Measurements from ENCODE around the gene ERN1. TPM values are rescaled to one million over a fixed set of nuclear protein-coding genes. Genes with fewer than 3 reads are reported as not detected.
A peak's percentile ranks its signal among the peaks of the same experiment; 100 is the strongest.
"Not testable (repeated sequence)": the region's sequence is repeated elsewhere in the genome, so short reads cannot be mapped to it uniquely, and the experiment has no call there.

ERN1 gene
- total RNA-seq, 1 experiment from 2014 or later = 6.2 TPM

GRCh38 chr17:64037180-64037579 lies 92.8 kb downstream of the ERN1 start:
- in situ Hi-C loops (cut with HindIII; ENCODE audit: low pct_unique_long_range_greater_than_20kb, low sequenced_read_pairs) = no loop called here
- no peak for DNase-seq (ENCODE audit: low read depth, low spot score)

DNA sequence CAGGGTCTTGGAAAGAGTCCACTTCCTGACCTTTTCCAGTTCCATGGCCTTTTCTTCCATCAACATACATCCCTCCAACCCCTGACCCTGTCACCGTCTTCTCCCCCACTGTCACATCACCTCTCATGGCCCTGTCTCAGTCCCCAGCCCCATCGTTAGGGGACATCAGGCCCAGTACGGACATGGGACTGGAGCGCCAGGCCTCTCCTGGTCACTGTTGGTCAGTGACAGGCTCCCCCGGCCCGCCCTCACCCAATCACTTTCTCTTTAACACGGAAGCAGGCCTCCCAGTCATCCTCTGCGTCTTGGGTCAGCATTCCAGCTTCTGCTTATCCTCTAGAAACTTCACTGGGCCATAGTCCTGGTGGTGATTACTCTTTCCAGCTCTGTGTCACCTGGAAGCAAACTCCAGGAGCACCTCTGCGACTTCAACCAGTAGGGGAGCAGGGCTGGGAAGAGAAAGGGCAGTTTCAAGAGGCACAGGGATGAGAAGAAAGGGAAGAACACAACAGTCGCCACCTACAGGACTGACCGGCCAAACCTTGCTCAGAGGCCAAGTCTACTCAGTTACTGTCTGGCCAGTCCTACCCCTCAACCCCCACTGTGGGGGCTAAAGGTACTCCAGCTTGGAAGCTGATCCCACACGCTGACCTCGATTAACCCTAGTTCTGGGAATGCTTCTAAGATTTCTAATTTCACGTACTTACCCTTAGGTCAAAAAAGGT lies 93.6 kb downstream of the ERN1 start:
- in situ Hi-C loops (cut with HindIII; ENCODE audit: low pct_unique_long_range_greater_than_20kb, low sequenced_read_pairs) = no loop called here
- peak; percentile 63 for DNase-seq (ENCODE audit: low read depth, low spot score)

DNA sequence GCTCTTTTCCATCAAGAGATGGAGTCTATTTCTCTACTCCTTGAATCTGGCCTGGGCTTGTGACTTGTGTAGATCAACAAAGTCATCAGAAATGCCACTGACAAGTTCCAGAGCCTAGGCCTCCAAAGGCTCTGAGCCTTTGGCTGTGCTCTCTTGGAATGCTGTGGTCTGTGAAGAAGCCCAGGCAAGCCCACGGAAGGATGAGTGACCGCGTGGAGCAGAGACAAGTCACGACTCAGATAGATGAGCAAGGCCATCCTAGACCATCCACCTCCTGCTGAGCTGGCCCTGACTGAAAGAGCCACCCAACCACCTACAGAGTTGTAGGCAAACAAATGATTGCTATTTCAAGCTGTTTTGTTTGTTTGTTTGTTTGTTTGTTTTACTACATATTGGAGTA lies 97.9 kb downstream of the ERN1 start:
- DNase-seq (ENCODE audit: low read depth, low spot score) = no peak
- in situ Hi-C loops (cut with HindIII; ENCODE audit: low pct_unique_long_range_greater_than_20kb, low sequenced_read_pairs) = no loop called here

- peak; percentile 73 for DNase-seq (ENCODE audit: low read depth, low spot score)
- in situ Hi-C loops (cut with HindIII; ENCODE audit: low pct_unique_long_range_greater_than_20kb, low sequenced_read_pairs) = no loop called here
These were observed 101.0 kb downstream of the ERN1 start for GRCh38 chr17:64028874-64029464.

- in situ Hi-C loops (cut with HindIII; ENCODE audit: low pct_unique_long_range_greater_than_20kb, low sequenced_read_pairs) = no loop called here
- peak; percentile 91 for DNase-seq (ENCODE audit: low read depth, low spot score)
These were observed 104.1 kb downstream of the ERN1 start for GRCh38 chr17:64025732-64026294.

- in situ Hi-C loops (cut with HindIII; ENCODE audit: low pct_unique_long_range_greater_than_20kb, low sequenced_read_pairs) = no loop called here
- no peak for DNase-seq (ENCODE audit: low read depth, low spot score)
These were observed 104.9 kb downstream of the ERN1 start for GRCh38 chr17:64024781-64025731.

DNA sequence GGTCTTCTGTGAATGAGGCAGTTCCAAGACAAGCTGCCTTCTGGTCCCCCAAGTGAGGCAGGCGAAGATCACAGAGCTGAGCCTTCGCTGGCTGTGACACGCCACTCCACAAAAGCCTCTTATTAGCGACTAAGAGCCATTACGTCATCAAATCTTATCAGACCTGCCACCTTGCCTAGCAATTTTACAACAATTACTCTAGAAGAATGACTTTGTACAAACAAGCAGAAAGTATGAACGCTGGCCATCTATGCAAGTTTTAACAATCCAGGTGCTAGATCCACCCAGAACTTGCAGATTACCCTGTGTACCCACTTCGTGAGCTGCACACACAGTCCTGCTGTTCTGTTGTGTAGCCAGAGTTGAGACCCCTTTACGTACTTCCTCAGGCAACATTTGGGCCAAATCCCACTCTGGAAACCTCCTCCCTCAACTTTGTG lies 105.7 kb downstream of the ERN1 start:
- in situ Hi-C loops (cut with HindIII; ENCODE audit: low pct_unique_long_range_greater_than_20kb, low sequenced_read_pairs) = no loop called here

DNA sequence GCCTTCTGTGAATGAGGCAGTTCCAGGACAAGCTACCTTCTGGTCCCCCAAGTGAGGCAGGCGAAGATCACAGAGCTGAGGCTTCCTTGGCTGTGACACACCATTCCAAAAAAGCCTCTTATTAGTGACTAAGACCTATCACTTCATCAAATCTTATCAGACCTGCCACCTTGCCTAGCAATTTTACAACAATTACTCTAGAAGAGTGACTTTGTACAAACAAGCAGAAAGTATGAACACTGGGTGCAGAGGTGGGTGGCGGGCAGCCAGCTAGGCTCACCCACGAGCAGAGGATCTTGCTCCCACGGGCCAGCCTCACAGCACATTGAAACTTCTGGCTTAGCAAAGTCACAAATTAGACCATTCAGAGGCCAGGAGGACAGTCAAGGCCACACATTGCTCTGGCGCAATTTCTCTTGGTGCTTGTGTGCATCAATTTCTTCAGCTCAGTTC lies 107.3 kb downstream of the ERN1 start:
- in situ Hi-C loops (cut with HindIII; ENCODE audit: low pct_unique_long_range_greater_than_20kb, low sequenced_read_pairs) = no loop called here
- DNase-seq (ENCODE audit: low read depth, low spot score) = no peak

More for the DNA sequence above, 105.7 kb downstream of the ERN1 start:
- DNase-seq (ENCODE audit: low read depth, low spot score) = no peak

- in situ Hi-C loops (cut with HindIII; ENCODE audit: low pct_unique_long_range_greater_than_20kb, low sequenced_read_pairs) = no loop called here
- no peak for DNase-seq (ENCODE audit: low read depth, low spot score)
These were observed 109.7 kb downstream of the ERN1 start, which contains the start of gene ICAM2 for GRCh38 chr17:64020056-64020766. Gene ICAM2, minus strand, starts transcription at chr17:64020633. Its CDS starts 13,942 bp downstream, at chr17:64006691.

DNA sequence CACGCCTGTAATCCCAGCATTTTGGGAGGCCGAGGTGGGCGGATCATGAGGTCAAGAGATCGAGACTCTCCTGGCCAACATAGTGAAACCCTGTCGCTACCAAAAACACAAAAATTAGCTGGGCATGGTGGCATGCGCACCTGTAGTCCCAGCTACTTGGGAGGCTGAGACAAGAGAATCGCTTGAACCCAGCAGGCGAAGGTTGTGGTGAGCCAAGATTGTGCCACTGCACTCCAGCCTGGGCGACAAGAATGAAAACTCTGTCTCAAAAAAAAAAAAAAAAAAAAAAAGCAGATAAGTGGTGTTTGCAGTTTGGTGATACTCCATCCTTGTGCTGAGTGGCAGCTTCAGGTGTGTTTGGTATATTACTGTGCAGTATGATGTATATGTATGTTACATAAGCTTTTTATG lies 110.4 kb downstream of the ERN1 start:
- in situ Hi-C loops (cut with HindIII; ENCODE audit: low pct_unique_long_range_greater_than_20kb, low sequenced_read_pairs); DNase-seq (ENCODE audit: low read depth, low spot score): not testable (repeated sequence)

GRCh38 chr17:64017381-64017980 lies 112.5 kb downstream of the ERN1 start:
- in situ Hi-C loops (cut with HindIII; ENCODE audit: low pct_unique_long_range_greater_than_20kb, low sequenced_read_pairs) = no loop called here
- no peak for DNase-seq (ENCODE audit: low read depth, low spot score)

GRCh38 chr17:64016974-64017373 lies 113.0 kb downstream of the ERN1 start:
- in situ Hi-C loops (cut with HindIII; ENCODE audit: low pct_unique_long_range_greater_than_20kb, low sequenced_read_pairs) = no loop called here
- DNase-seq (ENCODE audit: low read depth, low spot score) = no peak

- in situ Hi-C loops (cut with HindIII; ENCODE audit: low pct_unique_long_range_greater_than_20kb, low sequenced_read_pairs) = no loop called here
- no peak for DNase-seq (ENCODE audit: low read depth, low spot score)
These were observed 113.6 kb downstream of the ERN1 start for GRCh38 chr17:64016231-64016784.

GRCh38 chr17:64015447-64015846 lies 114.5 kb downstream of the ERN1 start:
- no peak for DNase-seq (ENCODE audit: low read depth, low spot score)
- in situ Hi-C loops (cut with HindIII; ENCODE audit: low pct_unique_long_range_greater_than_20kb, low sequenced_read_pairs) = no loop called here

DNA sequence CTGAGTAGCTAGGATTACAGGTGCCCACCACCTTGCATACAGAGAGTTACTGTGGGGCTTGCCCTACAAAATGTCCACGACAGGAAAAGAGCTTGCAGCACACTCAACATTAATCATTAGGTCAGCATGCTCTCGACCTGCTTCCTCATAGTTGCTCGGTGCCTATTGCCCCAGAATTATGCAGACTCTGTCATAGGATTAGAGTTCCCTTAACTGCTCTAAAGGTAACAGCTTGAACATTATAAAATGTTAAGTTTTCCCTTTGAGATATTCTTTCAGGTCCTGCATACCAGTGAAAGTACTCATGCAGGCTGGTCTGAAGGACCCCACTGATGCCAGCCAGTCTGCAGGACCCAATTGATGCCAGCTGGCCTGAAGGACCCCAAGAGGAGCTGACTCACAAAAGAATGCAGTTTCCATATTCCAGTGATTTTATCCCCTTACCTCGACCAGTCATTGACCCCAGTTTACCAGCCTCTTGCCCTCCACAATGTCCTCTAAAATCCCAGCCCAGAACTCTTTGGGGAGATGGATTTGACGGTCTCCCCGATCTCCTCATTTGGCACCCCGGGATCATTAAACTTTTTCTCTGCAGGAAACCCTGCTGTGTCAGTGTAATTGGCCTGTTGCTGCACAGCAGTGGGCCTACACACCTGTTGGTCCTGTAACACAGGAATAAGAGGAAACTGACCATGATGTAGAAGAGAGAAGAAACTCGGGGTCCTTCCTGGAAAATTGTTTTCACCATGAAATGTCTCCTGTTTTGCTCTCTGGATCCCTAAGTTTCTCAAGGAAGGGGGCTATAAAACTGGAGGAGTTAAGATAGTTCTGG lies 120.2 kb downstream of the ERN1 start:
- in situ Hi-C loops (cut with HindIII; ENCODE audit: low pct_unique_long_range_greater_than_20kb, low sequenced_read_pairs) = no loop called here
- DNase-seq (ENCODE audit: low read depth, low spot score) = no peak

GRCh38 chr17:64008830-64009229 lies 121.1 kb downstream of the ERN1 start:
- in situ Hi-C loops (cut with HindIII; ENCODE audit: low pct_unique_long_range_greater_than_20kb, low sequenced_read_pairs) = no loop called here
- DNase-seq (ENCODE audit: low read depth, low spot score) = no peak
